IPS-NIHi7 (cell line): Measurements from ENCODE around the gene RPIA.
"Not testable (repeated sequence)": the region's sequence is repeated elsewhere in the genome, so short reads cannot be mapped to it uniquely, and the experiment has no call there.

Experiments used
- DNase-seq: peaks from one replicate; pipeline ENCODE4 v3.0.0; 2012; ENCODE audit warnings: mixed read lengths; ENCODE audit errors: extremely low spot score

Gene RPIA

DNA sequence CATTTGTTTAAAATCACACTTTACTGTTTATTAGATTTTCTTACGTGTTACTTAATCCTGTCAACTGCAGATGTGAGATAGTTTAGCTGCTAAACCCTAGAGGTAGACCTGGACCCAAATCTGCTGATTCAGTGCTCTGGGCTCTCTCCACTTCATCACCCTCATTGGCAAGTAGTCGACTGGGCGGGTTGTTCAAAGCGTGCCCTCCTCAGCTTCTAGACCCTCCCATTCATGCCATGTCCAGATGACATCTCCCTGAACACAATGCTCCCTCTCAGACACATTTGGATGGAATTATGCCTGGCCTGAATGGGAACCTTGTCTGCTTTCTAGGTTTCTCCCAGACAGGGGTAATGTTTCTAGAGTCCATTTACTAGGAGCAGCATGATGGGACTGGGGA, 43.7 kb downstream of the RPIA start:
- DNase-seq: no peak

- no peak for DNase-seq
Measured at GRCh38 chr2:88735853-88736252, 44.4 kb downstream of the RPIA start.

- DNase-seq: no peak
Measured at GRCh38 chr2:88736437-88736836, 45.0 kb downstream of the RPIA start.

DNA sequence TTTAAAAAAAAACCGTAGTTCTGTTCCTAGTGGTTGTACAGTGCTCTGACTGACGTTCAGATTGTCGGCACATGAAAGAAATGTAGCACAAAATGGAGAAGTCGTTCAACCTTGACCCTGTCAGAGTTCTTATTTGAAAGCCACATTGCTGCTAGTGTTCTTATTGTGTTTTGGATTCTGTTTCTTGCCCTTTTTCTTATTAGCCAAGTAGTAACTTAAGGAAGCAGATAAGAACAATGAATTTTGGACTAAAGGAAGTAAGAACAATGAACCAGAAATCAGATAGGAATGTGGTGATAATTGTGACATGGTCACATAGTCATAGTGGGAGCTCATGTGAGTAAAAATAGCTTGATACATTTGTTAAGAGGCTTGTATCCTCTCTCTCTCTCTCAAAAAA, 45.9 kb downstream of the RPIA start:
- no peak for DNase-seq

- DNase-seq: no peak
Measured at GRCh38 chr2:88738271-88738670, 46.8 kb downstream of the RPIA start.

DNA sequence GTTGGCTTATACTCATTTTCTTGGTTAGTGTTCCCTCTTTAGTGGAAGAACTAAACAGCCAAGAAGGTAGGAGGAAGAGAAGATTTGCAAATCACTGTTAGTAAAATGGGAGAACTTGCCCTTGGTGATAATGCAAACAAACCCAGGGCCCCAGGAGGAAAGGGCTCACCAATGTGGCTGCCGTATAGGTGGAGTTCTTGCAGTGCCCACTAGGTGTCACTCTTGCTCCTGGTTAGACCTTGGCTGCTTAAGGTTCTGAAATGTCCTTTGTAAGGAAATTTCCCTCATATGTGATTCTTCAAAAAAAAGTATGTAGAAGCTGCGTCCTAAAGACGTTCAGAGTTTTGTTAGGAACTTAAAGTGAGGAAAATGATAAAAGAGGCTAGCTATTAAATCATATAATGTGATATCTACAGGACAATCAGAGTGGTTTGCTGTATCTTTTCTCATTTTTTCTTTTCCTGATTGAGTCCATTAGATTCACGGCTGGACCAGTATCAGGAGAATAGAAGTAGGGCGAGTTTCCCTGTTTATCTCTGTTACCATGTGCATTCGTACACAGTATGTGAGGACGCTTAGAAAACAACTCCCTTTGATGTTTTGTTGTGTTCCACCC, 48.6 kb downstream of the RPIA start:
- DNase-seq: peak; percentile 90

GRCh38 chr2:88746929-88747490, 55.5 kb downstream of the RPIA start:
- no peak for DNase-seq

DNA sequence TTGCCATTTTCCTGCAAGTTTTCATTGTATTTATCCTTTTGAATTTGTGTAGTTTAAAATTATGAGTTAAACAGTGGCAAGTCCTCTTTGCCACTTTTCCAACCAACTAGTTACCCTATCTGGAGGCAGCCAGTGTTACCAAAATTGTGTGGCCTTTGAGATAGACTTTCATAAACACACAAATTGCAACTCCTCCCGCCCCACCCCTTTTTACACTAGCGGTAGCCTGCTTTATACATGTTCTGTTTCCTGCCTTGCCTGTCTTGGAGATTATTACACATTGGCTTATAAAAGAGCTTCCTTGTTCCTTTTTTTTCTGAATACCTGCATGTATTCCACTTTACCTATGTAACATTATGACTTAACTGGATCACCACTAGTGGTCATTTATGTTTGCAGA, 56.5 kb downstream of the RPIA start:
- DNase-seq: no peak

- no peak for DNase-seq
Measured at GRCh38 chr2:88751768-88752167, 60.3 kb downstream of the RPIA start.

DNA sequence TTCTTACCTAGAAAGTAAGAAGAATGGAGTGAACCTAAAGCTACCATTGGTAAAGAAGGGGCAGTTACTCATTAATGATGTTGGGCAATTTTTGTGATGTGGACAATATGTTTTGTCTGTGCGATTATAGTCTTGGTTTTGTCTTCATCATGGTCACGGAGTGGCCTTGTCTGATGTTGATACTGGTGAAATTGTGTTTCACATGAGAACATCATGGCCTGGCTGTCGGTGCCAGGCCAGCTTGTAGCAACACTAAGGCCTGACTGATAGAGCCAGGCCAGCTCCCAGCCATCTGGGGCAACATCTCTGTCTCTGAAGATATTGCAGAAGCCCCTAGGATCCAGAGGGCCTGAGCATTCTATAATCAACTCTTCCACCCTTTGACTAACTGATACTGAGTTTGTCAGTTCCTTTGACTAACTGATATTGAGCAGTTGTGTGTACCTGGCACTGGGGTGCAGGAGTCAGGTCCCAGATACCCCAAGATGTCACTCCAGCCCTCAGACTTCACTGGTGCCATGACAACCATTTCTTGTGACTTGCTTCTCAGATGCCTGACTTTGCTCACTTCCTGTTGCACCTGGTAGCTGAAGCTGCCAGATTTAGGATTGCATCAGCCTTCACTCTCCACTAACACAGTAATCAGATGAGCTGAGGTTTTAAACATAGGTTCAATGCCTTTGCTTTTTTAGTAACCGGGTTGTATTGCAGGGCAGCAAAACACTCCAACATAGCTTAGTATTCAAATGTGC, 62.5 kb downstream of the RPIA start:
- no peak for DNase-seq

DNA sequence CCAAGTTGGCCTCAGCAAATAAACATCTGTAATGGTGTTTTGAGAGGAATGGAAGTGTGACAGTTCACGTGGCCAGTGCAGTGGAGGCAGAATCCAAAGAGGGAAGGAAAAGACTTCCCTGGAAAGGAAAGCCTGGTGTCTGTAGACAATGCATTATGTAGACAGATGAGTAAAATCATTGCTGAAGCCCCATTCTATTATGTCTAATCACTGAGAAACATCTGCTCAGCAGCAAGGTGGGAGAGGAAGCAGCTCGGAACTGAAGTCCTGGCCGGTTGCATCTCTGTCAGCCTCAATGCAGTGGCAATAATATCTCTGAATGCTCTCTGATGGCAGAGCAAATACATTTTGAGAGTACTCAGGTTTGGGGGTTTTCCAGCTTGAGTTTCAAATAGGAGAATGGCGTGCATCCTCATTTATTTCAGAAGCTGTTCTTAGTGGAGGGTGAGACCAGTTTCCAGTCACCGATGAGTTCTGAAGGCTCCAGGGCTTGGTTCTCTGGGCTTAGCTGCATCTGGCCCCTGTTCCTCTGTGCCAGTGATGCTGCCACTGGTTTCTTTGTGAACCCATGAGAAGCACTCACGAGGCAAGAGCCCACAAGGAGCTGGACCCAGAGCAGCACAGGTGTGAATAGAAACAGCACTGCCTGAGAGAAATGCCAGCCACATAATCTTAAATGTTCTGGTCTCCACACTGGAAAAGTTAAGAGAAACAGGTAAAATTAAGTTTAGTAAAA, 63.3 kb downstream of the RPIA start:
- DNase-seq: no peak

GRCh38 chr2:88755836-88756235, 64.4 kb downstream of the RPIA start:
- DNase-seq: no peak

- DNase-seq: no peak
Measured at GRCh38 chr2:88757025-88757424, 65.6 kb downstream of the RPIA start.

DNA sequence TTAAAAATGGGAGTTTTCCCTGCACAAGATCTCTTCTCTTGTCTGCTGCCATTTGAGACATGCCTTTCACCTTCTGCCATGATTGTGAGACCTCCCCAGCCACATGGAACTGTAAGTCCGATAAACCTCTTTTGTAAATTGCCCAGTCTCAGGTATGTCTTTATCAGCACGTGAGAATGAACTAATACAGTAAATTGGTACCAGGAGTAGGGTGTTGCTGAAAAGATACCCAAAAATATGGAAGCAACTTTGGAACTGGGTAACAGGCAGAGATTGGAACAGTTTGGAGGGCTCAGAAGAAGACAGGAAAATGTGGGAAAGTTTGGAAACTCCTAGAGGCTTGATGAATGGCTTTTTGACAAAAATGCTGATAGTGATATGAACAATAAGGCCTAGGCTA, 67.2 kb downstream of the RPIA start:
- not testable (repeated sequence) for DNase-seq

- no peak for DNase-seq
Measured at GRCh38 chr2:88760819-88761598, 69.5 kb downstream of the RPIA start.

GRCh38 chr2:88764141-88764849, 72.8 kb downstream of the RPIA start:
- no peak for DNase-seq

GRCh38 chr2:88764850-88765153, 73.3 kb downstream of the RPIA start:
- DNase-seq: no peak

DNA sequence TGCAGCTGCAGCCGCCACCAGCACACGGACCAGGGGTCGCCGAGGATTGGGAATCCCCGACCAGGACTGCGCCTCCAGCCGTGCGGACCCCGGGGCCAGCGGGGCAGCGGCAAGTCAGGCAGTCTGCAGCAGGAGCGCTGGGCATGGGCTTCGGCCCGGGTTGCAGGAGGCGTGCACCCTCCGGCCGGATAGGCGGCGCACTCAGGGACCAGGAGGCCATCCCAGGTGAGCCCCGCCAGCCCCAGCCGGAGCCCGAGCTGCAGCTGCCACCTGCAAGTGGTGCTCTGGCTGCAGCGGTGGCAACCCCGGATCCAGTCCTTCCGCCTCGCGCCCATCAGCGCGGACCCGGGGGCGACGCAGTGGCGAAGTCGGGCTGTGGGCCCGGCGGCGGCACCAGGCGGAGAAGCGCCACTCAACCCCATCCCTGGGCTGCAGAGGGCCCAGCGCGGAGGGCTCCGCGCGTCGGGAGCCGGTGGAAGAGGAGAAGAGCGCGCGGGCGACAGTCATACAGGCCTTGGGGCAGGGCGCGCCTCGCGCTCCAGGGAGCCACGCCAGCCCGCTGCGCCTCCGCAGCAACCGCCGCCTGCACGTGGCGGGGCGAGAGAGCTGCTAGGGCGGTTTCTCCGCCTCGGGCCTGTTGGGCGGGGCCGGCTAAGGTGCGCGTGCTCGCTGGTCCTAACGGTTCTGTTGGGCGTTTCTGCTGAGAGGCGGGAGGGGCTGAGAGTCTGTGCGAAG, 73.8 kb downstream of the RPIA start:
- DNase-seq: peak; percentile 69

DNA sequence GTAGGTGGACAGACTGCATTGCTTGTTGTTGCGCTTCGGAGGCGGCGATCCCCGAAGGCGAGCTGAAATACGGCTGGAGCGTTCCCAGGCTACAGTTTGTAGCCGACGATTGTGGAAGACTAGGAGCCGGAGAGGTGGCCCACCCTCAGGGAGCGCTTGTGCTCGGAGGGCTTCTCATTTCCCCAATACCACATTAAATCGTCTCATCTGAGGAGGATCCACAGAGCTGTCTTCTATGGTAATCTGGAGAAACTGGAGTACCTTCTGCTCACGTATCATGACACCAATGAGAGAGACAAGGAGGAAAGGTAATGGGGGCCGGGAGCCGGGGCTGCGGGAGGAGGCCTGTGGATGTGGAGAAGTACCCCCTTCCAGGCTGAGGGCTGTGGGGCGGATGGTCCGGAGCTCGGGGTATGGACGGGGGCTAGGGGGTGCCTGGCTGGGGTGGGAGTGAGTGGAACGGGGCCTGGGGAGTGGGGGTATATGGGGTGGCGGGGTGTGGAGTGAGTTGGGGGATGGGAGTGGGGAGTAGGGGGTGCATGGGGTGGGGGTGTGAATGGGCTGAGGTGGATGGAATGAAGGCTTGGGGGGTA, 74.5 kb downstream of the RPIA start:
- DNase-seq: not testable (repeated sequence)

GRCh38 chr2:88770016-88770415, 78.5 kb downstream of the RPIA start:
- no peak for DNase-seq
